K562 (cell line): ENCODE data around the gene NUDT21. TPM values are rescaled to one million over a fixed set of nuclear protein-coding genes. Genes with fewer than 3 reads are reported as not detected.
A peak's percentile ranks its signal among the peaks of the same experiment; 100 is the strongest.

Source experiments
- ATAC-seq: fragments of 200-7000 bp; cut with Tn5 transposase; 3 replicates; pipeline ENCODE4 v1.9.1; 2020; ENCODE audit warnings: moderate library complexity
- BruUV-seq: library from RNA; stranded (reverse); fragments of 400-500 nt; replicated peaks from 2 replicates; lab custom pipeline; 2021; lab: Mats Ljungman, UMichigan
- CTCF ChIA-PET: fragments of 300-600 bp; formaldehyde crosslinking; extraction: SDS; loops from one replicate; lab custom pipeline; 2021; ENCODE audit warnings: low intra/inter-chr PET ratio; lab: Yijun Ruan, JAX
- POLR2A ChIA-PET: fragments of 300-600, 350-650 bp; sonication (Branson Sonifier 250); formaldehyde crosslinking; extraction: SDS; loops from one replicate; lab custom pipeline; 2021; ENCODE audit warnings: antibody characterized with exemption, inconsistent platforms; lab: Yijun Ruan, JAX
- DNase-seq, 4 experiments: peaks; one replicate each; pipeline versions ENCODE4 v3.0.0 to v3.0.0-alpha.2; 2011 to 2018; ENCODE audit warnings: low spot score in 3 of 4, mixed read lengths in 3 of 4; ENCODE audit errors: extremely low read depth in 1 of 4
- FAIRE-seq: peaks from 2 replicates; lab custom pipeline; 2011; peaks lifted over from hg19 to GRCh38; lab: Jason Lieb, UNC
- H2AFZ ChIP-seq: 2 replicates; pipeline ENCODE4 v1.6.0; 2011; ENCODE audit warnings: low read depth, low read length, control low read depth, inconsistent platforms
- H3K27ac ChIP-seq: fragments of 200-600 bp; 3 replicates; pipeline ENCODE4 v1.8.0; 2011; ENCODE audit warnings: low read depth, mild to moderate bottlenecking, control low read depth, inconsistent platforms, low read length, moderate library complexity, mixed read lengths; ENCODE audit errors: extremely low read depth
- H3K27me3 ChIP-seq, 2 experiments: fragments of 300-600 bp in 1 of 2; 2 replicates in 1 of 2; 3 replicates in 1 of 2; pipeline versions ENCODE4 v1.6.0 to v1.8.0; 2011; ENCODE audit warnings: inconsistent platforms in 2 of 2, low read length in 2 of 2, mild to moderate bottlenecking in 1 of 2, mixed read lengths in 1 of 2, moderate library complexity in 1 of 2; ENCODE audit not compliant: control insufficient read depth in 2 of 2, insufficient read depth in 2 of 2
- H3K36me3 ChIP-seq: fragments of 300-600 bp; 3 replicates; pipeline ENCODE4 v1.8.0; 2011; ENCODE audit warnings: mild to moderate bottlenecking, low read length, inconsistent platforms; ENCODE audit not compliant: control insufficient read depth, insufficient read depth
- H3K4me1 ChIP-seq, 2 experiments: fragments of 200-600 bp in 1 of 2; replicated peaks in 1 of 2; 2 replicates in 1 of 2; 3 replicates in 1 of 2; pipeline versions ENCODE4 v1.5.1 to v1.8.0; 2011; ENCODE audit warnings: inconsistent platforms in 2 of 2, low read length in 2 of 2, mild to moderate bottlenecking in 1 of 2, mixed read lengths in 1 of 2, moderate library complexity in 1 of 2; ENCODE audit not compliant: control insufficient read depth in 2 of 2, insufficient read depth in 2 of 2
- H3K4me2 ChIP-seq: 2 replicates; pipeline ENCODE4 v1.6.1; 2011; ENCODE audit warnings: low read length, control low read depth, inconsistent platforms, mixed read lengths; ENCODE audit not compliant: insufficient read depth
- H3K4me3 ChIP-seq: fragments of 200-600 bp; sonication (generic), shearing (Covaris generic); 2 replicates; pipeline ENCODE4 v1.5.1; 2016; ENCODE audit warnings: control low read depth, inconsistent platforms
- H3K79me2 ChIP-seq: fragments of 200-600 bp; 3 replicates; pipeline ENCODE4 v1.8.0; 2011; ENCODE audit warnings: low read length, inconsistent platforms; ENCODE audit not compliant: control insufficient read depth, insufficient read depth
- H3K9ac ChIP-seq, 2 experiments: 2 replicates each; pipeline versions ENCODE4 v1.6.0 to v1.6.1; 2011; ENCODE audit warnings: low read depth in 2 of 2, low read length in 2 of 2, control low read depth in 1 of 2, inconsistent platforms in 1 of 2, mild to moderate bottlenecking in 1 of 2, mixed read lengths in 1 of 2; ENCODE audit not compliant: insufficient read depth in 1 of 2
- H3K9me1 ChIP-seq: one replicate; pipeline ENCODE4 v1.6.0; 2011; ENCODE audit warnings: inconsistent platforms, mild to moderate bottlenecking, low read length, moderate library complexity; ENCODE audit not compliant: control insufficient read depth, insufficient read depth
- H3K9me3 ChIP-seq: replicated peaks from 2 replicates; pipeline ENCODE4 v1.5.1; 2011; ENCODE audit warnings: low read depth, low read length, inconsistent platforms; ENCODE audit not compliant: control insufficient read depth, insufficient read depth
- H4K20me1 ChIP-seq: replicated peaks from 2 replicates; pipeline ENCODE4 v1.6.1; 2011; ENCODE audit warnings: low read length, inconsistent platforms, mixed read lengths; ENCODE audit not compliant: control insufficient read depth, insufficient read depth
- CTBP1 ChIP-seq: fragments of 450-650 bp; IDR thresholded peaks from 2 replicates; pipeline ENCODE4 v1.6.1; 2016; ENCODE audit warnings: borderline replicate concordance
- RAD21 ChIP-seq, 2 experiments: fragments of 250-450 bp in 1 of 2; fragments of 450-650 bp in 1 of 2; sonication (Bioruptor Pico) in 1 of 2; formaldehyde crosslinking in 1 of 2; IDR thresholded peaks in 1 of 2; conservative IDR thresholded peaks in 1 of 2; 2 replicates each; pipeline versions ENCODE4 v1.4.0 to v1.8.0; 2020 to 2022; ENCODE audit warnings: mild to moderate bottlenecking in 2 of 2, moderate library complexity in 1 of 2
- ZKSCAN3 ChIP-seq: fragments of 250-450 bp; sonication (Bioruptor Pico); IDR thresholded peaks from 2 replicates; pipeline ENCODE4 v1.4.0; 2020
- ZNF124 ChIP-seq: sonication (generic); formaldehyde crosslinking; IDR thresholded peaks from 2 replicates; pipeline ENCODE4 v1.8.1; 2022; ENCODE audit warnings: missing genetic modification reagents
- ZNF668 ChIP-seq: fragments of 250-450 bp; sonication (Bioruptor Pico); IDR thresholded peaks from 2 replicates; pipeline ENCODE4 v1.8.0; 2022; ENCODE audit warnings: mild to moderate bottlenecking, inconsistent platforms
- ZNF75A ChIP-seq: fragments of 450-650 bp; formaldehyde crosslinking; IDR thresholded peaks from 2 replicates; pipeline ENCODE4 v1.4.0; 2020; ENCODE audit warnings: mild to moderate bottlenecking
- WGBS: fragments of 100-300 bp; shearing (Covaris generic); methylation state at CpG from one replicate; pipeline ENCODE4 v1.1.6; 2016; ENCODE audit warnings: low coverage, mixed read lengths; ENCODE audit not compliant: insufficient coverage; ENCODE audit errors: missing lambda C conversion rate; 5-methylcytosine and 5-hydroxymethylcytosine counted together
- in situ Hi-C: fragments of 300-500 bp; cut with MboI; formaldehyde crosslinking; loops from 4 replicates; pipeline ENCODE4 v1.15.0; 2018; ENCODE audit warnings: inconsistent platforms, mixed read lengths
- intact Hi-C: fragments of 100-400 bp; cut with micrococcal nuclease; formaldehyde crosslinking; loops from 2 replicates; pipeline ENCODE4 v1.14.2; 2022
- polyA plus RNA-seq, 8 experiments: library from polyadenylated mRNA; depleted of rRNA in 4 of 8; stranded (reverse) in 5 of 8; unstranded in 3 of 8; fragments of >200 nt; fragmentation: Nextera tagmentation in 2 of 8; fragmentation: Illumina TruSeq in 1 of 8; extraction: Ambion mirVana in 2 of 8; extraction: Trizol in 1 of 8; gene quantifications; 2 replicates each; pipeline versions ENCODE4 v1.2.1 to v1.2.3, GENCODE V29; 2011 to 2014; ENCODE audit warnings: inconsistent platforms in 1 of 8, missing spikeins in 1 of 8
- total RNA-seq, 7 experiments: library from RNA; depleted of rRNA in 6 of 7; stranded (reverse); fragments of >200 nt in 6 of 7; fragmentation: Illumina TruSeq in 2 of 7; extraction: Trizol in 2 of 7; gene quantifications; 2 replicates each; pipeline versions ENCODE4 v1.2.1 to v1.2.3, GENCODE V29; 2011 to 2021; ENCODE audit warnings: low replicate concordance in 1 of 7
- TF ChIP-seq, protein P1 (sequence below): fragments of 450-650 bp; IDR thresholded peaks from 2 replicates; pipeline ENCODE4 v1.6.1; 2016; ENCODE audit warnings: borderline replicate concordance
- TF ChIP-seq, protein P2 (sequence below): sonication (generic); formaldehyde crosslinking; IDR thresholded peaks from 2 replicates; pipeline ENCODE4 v1.8.1; 2023; ENCODE audit warnings: mild to moderate bottlenecking, missing genetic modification reagents
- TF ChIP-seq, protein P3 (sequence below): fragments of 200-800 bp; sonication (Bioruptor generic); IDR thresholded peaks from 2 replicates; pipeline ENCODE4 v1.6.1; 2017; ENCODE audit warnings: missing genetic modification characterization, missing compliant biosample characterization
- TF ChIP-seq, protein P4 (sequence below): sonication (generic); formaldehyde crosslinking; IDR thresholded peaks from 2 replicates; pipeline ENCODE4 v1.8.1; 2022; ENCODE audit warnings: missing genetic modification reagents

The NUDT21 gene
- total and polyA plus RNA-seq, 9 of the 15 experiments (the other 6 are each of a cell fraction or from before 2014, with no cell fraction given) = 62.4 to 218 (median 121) TPM

DNA sequence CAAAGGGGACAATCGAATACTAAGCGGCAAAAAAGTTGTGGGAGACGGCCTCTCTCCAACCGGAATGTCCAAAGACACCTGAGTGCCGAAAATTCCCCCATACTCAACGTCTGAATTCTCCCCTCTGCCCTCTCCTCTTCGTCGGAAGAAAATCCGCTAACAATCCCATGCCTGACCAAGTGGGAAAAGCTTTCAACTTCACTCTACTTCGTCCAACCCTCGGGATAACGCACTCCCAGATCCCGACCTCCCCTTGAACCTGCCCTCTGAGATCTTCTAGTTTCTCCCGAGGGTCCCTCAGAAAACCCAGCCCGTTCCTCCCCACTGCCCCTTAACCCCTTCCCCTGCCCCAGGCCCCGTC, 26.7 kb downstream of the NUDT21 start:
- ATAC-seq = no peak
- peak; percentile 6 for FAIRE-seq
- no peaks in the 10 kb centered on the region for H3K27me3 ChIP-seq
- in situ Hi-C loops = no loop called here
- TF ChIP-seq RAD21 (CRISPR knock-in tag; conservative IDR thresholded peaks at IDR 0.05 in 1 of 2, IDR thresholded peaks at IDR 0.05 in 1 of 2) (no peak), ZKSCAN3 (CRISPR knock-in tag) (no peak), ZNF75A (CRISPR knock-in tag) (0 out of 2 replicates have a peak, but pooled peaks have one; percentile 55), CTBP1 (no peak), ZNF668 (CRISPR knock-in tag) (no peak), ZNF124 (no peak)
- TF ChIP-seq, protein P1, sequence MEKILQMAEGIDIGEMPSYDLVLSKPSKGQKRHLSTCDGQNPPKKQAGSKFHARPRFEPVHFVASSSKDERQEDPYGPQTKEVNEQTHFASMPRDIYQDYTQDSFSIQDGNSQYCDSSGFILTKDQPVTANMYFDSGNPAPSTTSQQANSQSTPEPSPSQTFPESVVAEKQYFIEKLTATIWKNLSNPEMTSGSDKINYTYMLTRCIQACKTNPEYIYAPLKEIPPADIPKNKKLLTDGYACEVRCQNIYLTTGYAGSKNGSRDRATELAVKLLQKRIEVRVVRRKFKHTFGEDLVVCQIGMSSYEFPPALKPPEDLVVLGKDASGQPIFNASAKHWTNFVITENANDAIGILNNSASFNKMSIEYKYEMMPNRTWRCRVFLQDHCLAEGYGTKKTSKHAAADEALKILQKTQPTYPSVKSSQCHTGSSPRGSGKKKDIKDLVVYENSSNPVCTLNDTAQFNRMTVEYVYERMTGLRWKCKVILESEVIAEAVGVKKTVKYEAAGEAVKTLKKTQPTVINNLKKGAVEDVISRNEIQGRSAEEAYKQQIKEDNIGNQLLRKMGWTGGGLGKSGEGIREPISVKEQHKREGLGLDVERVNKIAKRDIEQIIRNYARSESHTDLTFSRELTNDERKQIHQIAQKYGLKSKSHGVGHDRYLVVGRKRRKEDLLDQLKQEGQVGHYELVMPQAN = 0 out of 2 replicates have a peak, but pooled peaks have one; percentile 3
- TF ChIP-seq, protein P2, sequence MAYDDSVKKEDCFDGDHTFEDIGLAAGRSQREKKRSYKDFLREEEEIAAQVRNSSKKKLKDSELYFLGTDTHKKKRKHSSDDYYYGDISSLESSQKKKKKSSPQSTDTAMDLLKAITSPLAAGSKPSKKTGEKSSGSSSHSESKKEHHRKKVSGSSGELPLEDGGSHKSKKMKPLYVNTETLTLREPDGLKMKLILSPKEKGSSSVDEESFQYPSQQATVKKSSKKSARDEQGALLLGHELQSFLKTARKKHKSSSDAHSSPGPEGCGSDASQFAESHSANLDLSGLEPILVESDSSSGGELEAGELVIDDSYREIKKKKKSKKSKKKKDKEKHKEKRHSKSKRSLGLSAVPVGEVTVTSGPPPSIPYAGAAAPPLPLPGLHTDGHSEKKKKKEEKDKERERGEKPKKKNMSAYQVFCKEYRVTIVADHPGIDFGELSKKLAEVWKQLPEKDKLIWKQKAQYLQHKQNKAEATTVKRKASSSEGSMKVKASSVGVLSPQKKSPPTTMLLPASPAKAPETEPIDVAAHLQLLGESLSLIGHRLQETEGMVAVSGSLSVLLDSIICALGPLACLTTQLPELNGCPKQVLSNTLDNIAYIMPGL (CRISPR knock-in tag) = no peak
- TF ChIP-seq, protein P3, sequence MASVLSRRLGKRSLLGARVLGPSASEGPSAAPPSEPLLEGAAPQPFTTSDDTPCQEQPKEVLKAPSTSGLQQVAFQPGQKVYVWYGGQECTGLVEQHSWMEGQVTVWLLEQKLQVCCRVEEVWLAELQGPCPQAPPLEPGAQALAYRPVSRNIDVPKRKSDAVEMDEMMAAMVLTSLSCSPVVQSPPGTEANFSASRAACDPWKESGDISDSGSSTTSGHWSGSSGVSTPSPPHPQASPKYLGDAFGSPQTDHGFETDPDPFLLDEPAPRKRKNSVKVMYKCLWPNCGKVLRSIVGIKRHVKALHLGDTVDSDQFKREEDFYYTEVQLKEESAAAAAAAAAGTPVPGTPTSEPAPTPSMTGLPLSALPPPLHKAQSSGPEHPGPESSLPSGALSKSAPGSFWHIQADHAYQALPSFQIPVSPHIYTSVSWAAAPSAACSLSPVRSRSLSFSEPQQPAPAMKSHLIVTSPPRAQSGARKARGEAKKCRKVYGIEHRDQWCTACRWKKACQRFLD (CRISPR knock-in tag) = no peak
- TF ChIP-seq, protein P4, sequence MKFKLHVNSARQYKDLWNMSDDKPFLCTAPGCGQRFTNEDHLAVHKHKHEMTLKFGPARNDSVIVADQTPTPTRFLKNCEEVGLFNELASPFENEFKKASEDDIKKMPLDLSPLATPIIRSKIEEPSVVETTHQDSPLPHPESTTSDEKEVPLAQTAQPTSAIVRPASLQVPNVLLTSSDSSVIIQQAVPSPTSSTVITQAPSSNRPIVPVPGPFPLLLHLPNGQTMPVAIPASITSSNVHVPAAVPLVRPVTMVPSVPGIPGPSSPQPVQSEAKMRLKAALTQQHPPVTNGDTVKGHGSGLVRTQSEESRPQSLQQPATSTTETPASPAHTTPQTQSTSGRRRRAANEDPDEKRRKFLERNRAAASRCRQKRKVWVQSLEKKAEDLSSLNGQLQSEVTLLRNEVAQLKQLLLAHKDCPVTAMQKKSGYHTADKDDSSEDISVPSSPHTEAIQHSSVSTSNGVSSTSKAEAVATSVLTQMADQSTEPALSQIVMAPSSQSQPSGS (CRISPR knock-in tag) = no peak
- peaks cover 10% of the 10 kb centered on the region; the same call in 2 of the 3 replicates for H3K36me3 ChIP-seq
- peaks cover 12% of the 10 kb centered on the region; the same call in 1 of the 2 replicates for H4K20me1 ChIP-seq
- WGBS = under 1% methylated on average over 9 of the region's 16 CpGs
- no TSS peak for BruUV-seq
- H3K9me1 ChIP-seq = no peaks in the 10 kb centered on the region
- ChIA-PET POLR2A (interaction anchor here (0.7 to 2.1 kb wide), 3 partner anchors 10 to 134 kb away, joined by 3 to 6 read pairs (median 5); partner anchors contain the start of genes NUDT21 and OGFOD1), CTCF (no interaction called here)
- peaks cover 23 to 44% of the 10 kb centered on the region in 2 experiments for H3K4me1 ChIP-seq
- intact Hi-C loops = loop anchor here (2.0 kb wide), 1 partner anchor 68 kb away; no protein-coding TSS in a partner anchor
- peak overlapping the region; percentile 90 for H3K4me3 ChIP-seq
- H2AFZ ChIP-seq = peak overlapping the region; percentile 23; the same call in 1 of the 2 replicates
- H3K9me3 ChIP-seq = no peaks in the 10 kb centered on the region
- peak overlapping the region; percentile 70 to 94 for H3K9ac ChIP-seq
- peak overlapping the region; percentile 85 for H3K27ac ChIP-seq
- DNase-seq = no peak
- peak overlapping the region; percentile 79 for H3K4me2 ChIP-seq
- H3K79me2 ChIP-seq = peaks cover 57% of the 10 kb centered on the region
